GM12874 (cell line): ENCODE results near the gene MT3.

Experiments
- CTCF ChIP-seq: IDR thresholded peaks from 2 replicates; pipeline ENCODE4 v1.5.1; 2011; ENCODE audit warnings: low read depth, mild to moderate bottlenecking, control low read depth, low read length, moderate library complexity; ENCODE audit not compliant: insufficient read depth

The MT3 gene

GRCh38 chr16:56608043-56608875 lies 18.9 kb downstream of the MT3 start, which contains the start of gene MT2A:
Gene MT2A, plus strand, starts transcription at chr16:56608584. Its CDS starts 72 bp downstream, at chr16:56608656.
- no peak for TF ChIP-seq CTCF

DNA sequence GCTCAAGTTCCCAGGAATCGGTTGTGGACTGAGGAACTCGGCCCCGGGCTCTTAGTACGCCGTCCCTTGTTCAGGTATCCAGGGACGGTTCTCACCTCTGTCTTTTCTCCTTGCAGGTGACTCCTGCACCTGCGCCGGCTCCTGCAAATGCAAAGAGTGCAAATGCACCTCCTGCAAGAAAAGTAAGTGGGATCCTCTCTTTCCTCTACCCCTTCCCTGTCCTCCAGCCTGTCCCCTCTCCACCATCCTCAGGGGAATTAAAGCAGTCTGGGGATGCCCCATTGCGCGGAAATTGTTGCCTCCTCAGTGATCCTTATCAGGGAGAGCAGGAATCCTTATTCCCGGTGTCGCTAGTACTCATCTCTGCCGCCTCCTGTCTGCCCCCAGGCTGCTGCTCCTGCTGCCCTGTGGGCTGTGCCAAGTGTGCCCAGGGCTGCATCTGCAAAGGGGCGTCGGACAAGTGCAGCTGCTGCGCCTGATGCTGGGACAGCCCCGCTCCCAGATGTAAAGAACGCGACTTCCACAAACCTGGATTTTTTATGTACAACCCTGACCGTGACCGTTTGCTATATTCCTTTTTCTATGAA lies 19.6 kb downstream of the MT3 start:
- TF ChIP-seq CTCF = no peak

DNA sequence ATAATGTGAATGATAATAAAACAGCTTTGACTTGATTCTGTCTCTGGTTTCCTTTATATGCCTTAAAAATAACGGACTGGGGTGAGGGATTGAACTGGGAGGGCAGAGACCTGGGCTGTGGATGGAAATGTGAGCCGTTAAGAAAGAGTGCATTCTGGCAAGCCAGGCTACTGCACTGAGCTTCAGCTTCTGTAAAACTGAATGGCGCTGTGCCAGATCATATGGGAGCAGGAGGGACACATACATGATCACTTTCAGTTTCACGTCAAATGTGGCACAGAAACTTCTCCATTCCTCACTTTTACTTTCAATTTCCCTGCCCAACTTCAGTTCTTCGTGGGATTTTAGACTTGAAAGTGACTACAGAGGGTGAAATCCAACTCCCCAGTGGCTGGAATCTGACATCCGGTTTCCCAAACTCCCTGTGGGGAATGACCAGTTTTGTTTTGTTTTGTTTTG lies 20.2 kb downstream of the MT3 start:
- no peak for TF ChIP-seq CTCF

- TF ChIP-seq CTCF = no peak
Observed at GRCh38 chr16:56610017-56610608, 20.8 kb downstream of the MT3 start.

GRCh38 chr16:56610609-56611111 lies 21.3 kb downstream of the MT3 start:
- no peak for TF ChIP-seq CTCF

GRCh38 chr16:56611281-56611833 lies 22.0 kb downstream of the MT3 start:
- TF ChIP-seq CTCF = no peak

- TF ChIP-seq CTCF = no peak
Observed at GRCh38 chr16:56613706-56614105, 24.4 kb downstream of the MT3 start.
